8988T (cell line): ENCODE measurements around the gene POF1B.
"Not testable (repeated sequence)": the region's sequence is repeated elsewhere in the genome, so short reads cannot be mapped to it uniquely, and the experiment has no call there.

ENCODE experiments used
- DNase-seq: peaks from one replicate; pipeline ENCODE4 v3.0.0; 2011

The POF1B gene

GRCh38 chrX:85379174-85379907, at the start of gene POF1B:
Gene POF1B, minus strand, starts transcription at chrX:85379665. Its CDS starts 211 bp downstream, at chrX:85379454.
- DNase-seq = no peak

GRCh38 chrX:85429066-85429465, 49.6 kb upstream of the POF1B start:
- no peak for DNase-seq

GRCh38 chrX:85419293-85419692, 39.8 kb upstream of the POF1B start:
- DNase-seq = no peak

- no peak for DNase-seq
Measured at GRCh38 chrX:85391878-85392238, 12.4 kb upstream of the POF1B start.

GRCh38 chrX:85391185-85391877, 11.9 kb upstream of the POF1B start:
- DNase-seq = no peak

GRCh38 chrX:85381602-85382001, 2.1 kb upstream of the POF1B start:
- DNase-seq = no peak

- DNase-seq = no peak
Measured at GRCh38 chrX:85378461-85378860, 1.0 kb downstream of the POF1B start.

GRCh38 chrX:85375333-85375738, 4.1 kb downstream of the POF1B start:
- DNase-seq = no peak

- DNase-seq = no peak
Measured at GRCh38 chrX:85365370-85365995, 14.0 kb downstream of the POF1B start.

GRCh38 chrX:85359051-85359450, 20.4 kb downstream of the POF1B start:
- DNase-seq = no peak

- DNase-seq = no peak
Measured at GRCh38 chrX:85345523-85345922, 33.9 kb downstream of the POF1B start.

- DNase-seq = no peak
Measured at GRCh38 chrX:85327060-85327333, 52.5 kb downstream of the POF1B start.

GRCh38 chrX:85326234-85327059, 53.0 kb downstream of the POF1B start:
- DNase-seq = no peak

GRCh38 chrX:85311348-85311747, 68.1 kb downstream of the POF1B start:
- not testable (repeated sequence) for DNase-seq

- no peak for DNase-seq
Measured at GRCh38 chrX:85309717-85310116, 69.7 kb downstream of the POF1B start.

GRCh38 chrX:85303544-85303943, 75.9 kb downstream of the POF1B start:
- DNase-seq = no peak

- DNase-seq = no peak
Measured at GRCh38 chrX:85288992-85289723, 90.3 kb downstream of the POF1B start.

- not testable (repeated sequence) for DNase-seq
Measured at GRCh38 chrX:85285286-85285685, 94.2 kb downstream of the POF1B start.

GRCh38 chrX:85244450-85245211, 134.8 kb downstream of the POF1B start:
- DNase-seq = no peak

- peak; percentile 14 for DNase-seq
Measured at GRCh38 chrX:85243761-85244449, 135.6 kb downstream of the POF1B start, which contains the start of the genes SATL1 and ZNF711. Gene SATL1, minus strand, starts transcription at chrX:85243779. Its CDS starts 134,811 bp downstream, at chrX:85108968. Gene ZNF711, plus strand, starts transcription at chrX:85243991. Its CDS starts 3,582 bp downstream, at chrX:85247573.

GRCh38 chrX:85243155-85243554, 136.3 kb downstream of the POF1B start:
- DNase-seq = no peak
